HG03060 (cell line): Measurements from ENCODE around the gene PSMA8.
"Not testable (repeated sequence)": the region's sequence is repeated elsewhere in the genome, so short reads cannot be mapped to it uniquely, and the experiment has no call there.

Experiments
- ATAC-seq: cut with Tn5 transposase; IDR thresholded peaks from one replicate; pipeline ENCODE4 v1.9.1; 2021; ENCODE audit warnings: low read depth, moderate number of reproducible peaks; ENCODE audit not compliant: unreplicated experiment

Gene PSMA8

GRCh38 chr18:26228562-26229260 lies 95.0 kb downstream of the PSMA8 start:
- no peak for ATAC-seq

GRCh38 chr18:26230497-26230896 lies 96.8 kb downstream of the PSMA8 start:
- no peak for ATAC-seq

- no peak for ATAC-seq
Measured at GRCh38 chr18:26233208-26233607, 99.5 kb downstream of the PSMA8 start.

- not testable (repeated sequence) for ATAC-seq
Measured at GRCh38 chr18:26237363-26237762, 103.7 kb downstream of the PSMA8 start.

- not testable (repeated sequence) for ATAC-seq
Measured at GRCh38 chr18:26238718-26239117, 105.0 kb downstream of the PSMA8 start.

- not testable (repeated sequence) for ATAC-seq
Measured at GRCh38 chr18:26242392-26242791, 108.7 kb downstream of the PSMA8 start.
